Mesothelial cell of epicardium (in vitro differentiated cells): ENCODE results near the gene CCDC74A. TPM values are rescaled to one million over a fixed set of nuclear protein-coding genes. Genes with fewer than 3 reads are reported as not detected.
"Not testable (repeated sequence)": the region's sequence is repeated elsewhere in the genome, so short reads cannot be mapped to it uniquely, and the experiment has no call there.

Experiments
- DNase-seq, 2 experiments: peaks; one replicate each; pipeline ENCODE4 v3.0.0; 2021; ENCODE audit warnings: low spot score in 2 of 2; ENCODE audit not compliant: unreplicated experiment in 2 of 2
- H3K27ac Mint-ChIP-seq: 2 replicates; pipeline ENCODE4 v1.8.0; 2021; ENCODE audit warnings: mixed read lengths
- H3K27me3 Mint-ChIP-seq: 2 replicates; pipeline ENCODE4 v1.8.0; 2021; ENCODE audit warnings: low read depth, mixed read lengths
- H3K36me3 Mint-ChIP-seq: 2 replicates; pipeline ENCODE4 v1.8.0; 2021; ENCODE audit warnings: mixed read lengths
- H3K4me1 Mint-ChIP-seq: 2 replicates; pipeline ENCODE4 v1.8.0; 2021; ENCODE audit warnings: mixed read lengths
- H3K4me3 Mint-ChIP-seq: 2 replicates; pipeline ENCODE4 v1.8.0; 2021; ENCODE audit warnings: mild to moderate bottlenecking, moderate library complexity, mixed read lengths
- H3K9me3 Mint-ChIP-seq: 2 replicates; pipeline ENCODE4 v1.8.0; 2021; ENCODE audit warnings: mixed read lengths
- CTCF ChIP-seq: fragments of 200-600 bp; sonication (generic); IDR thresholded peaks from one replicate; pipeline ENCODE4 v1.5.0; 2021; ENCODE audit warnings: antibody characterized with exemption; ENCODE audit not compliant: unreplicated experiment
- total RNA-seq: library from RNA; stranded (reverse); gene quantifications from 3 replicates; pipeline ENCODE4 v1.2.1, GENCODE V29; 2021

CCDC74A gene
- total RNA-seq, 1 donor from 2014 or later = 9.6 TPM

GRCh38 chr2:131517106-131517831, 10.4 kb upstream of the CCDC74A start:
- no peaks in the 10 kb centered on the region for H3K9me3 Mint-ChIP-seq
- no peak overlapping the region for H3K27ac Mint-ChIP-seq
- H3K27me3 Mint-ChIP-seq = no peaks in the 10 kb centered on the region
- no peak for DNase-seq
- H3K36me3 Mint-ChIP-seq = peaks cover 5% of the 10 kb centered on the region
- H3K4me3 Mint-ChIP-seq = no peak overlapping the region
- TF ChIP-seq CTCF = no peak
- H3K4me1 Mint-ChIP-seq = no peaks in the 10 kb centered on the region

GRCh38 chr2:131517856-131518255, 9.8 kb upstream of the CCDC74A start:
- H3K4me3 Mint-ChIP-seq, H3K4me1 Mint-ChIP-seq, H3K9me3 Mint-ChIP-seq, H3K27me3 Mint-ChIP-seq, H3K27ac Mint-ChIP-seq, DNase-seq, H3K36me3 Mint-ChIP-seq: not testable (repeated sequence)

GRCh38 chr2:131518531-131518930, 9.2 kb upstream of the CCDC74A start:
- H3K4me1 Mint-ChIP-seq, H3K36me3 Mint-ChIP-seq, DNase-seq, H3K27me3 Mint-ChIP-seq, H3K4me3 Mint-ChIP-seq, H3K27ac Mint-ChIP-seq, H3K9me3 Mint-ChIP-seq: not testable (repeated sequence)

GRCh38 chr2:131519466-131519865, 8.2 kb upstream of the CCDC74A start:
- DNase-seq = no peak
- no peak overlapping the region for H3K27ac Mint-ChIP-seq
- H3K9me3 Mint-ChIP-seq = no peaks in the 10 kb centered on the region
- TF ChIP-seq CTCF = no peak
- no peaks in the 10 kb centered on the region for H3K4me1 Mint-ChIP-seq
- H3K4me3 Mint-ChIP-seq = no peak overlapping the region
- peaks cover 5% of the 10 kb centered on the region for H3K36me3 Mint-ChIP-seq
- no peaks in the 10 kb centered on the region for H3K27me3 Mint-ChIP-seq

- H3K27me3 Mint-ChIP-seq, H3K36me3 Mint-ChIP-seq, H3K4me3 Mint-ChIP-seq, H3K27ac Mint-ChIP-seq, DNase-seq, H3K9me3 Mint-ChIP-seq, H3K4me1 Mint-ChIP-seq: not testable (repeated sequence)
These were observed 7.7 kb upstream of the CCDC74A start for GRCh38 chr2:131519871-131520470.

- Mint-ChIP-seq H3K4me1 (no peaks in the 10 kb centered on the region), H3K36me3 (peaks cover 5% of the 10 kb centered on the region), H3K27me3 (no peaks in the 10 kb centered on the region), H3K4me3 (no peak overlapping the region), H3K27ac (no peak overlapping the region), H3K9me3 (no peaks in the 10 kb centered on the region)
- no peak for DNase-seq
- TF ChIP-seq CTCF = no peak
These were observed 7.2 kb upstream of the CCDC74A start for GRCh38 chr2:131520526-131520925.

- H3K9me3 Mint-ChIP-seq, H3K27me3 Mint-ChIP-seq, H3K36me3 Mint-ChIP-seq, H3K4me3 Mint-ChIP-seq, DNase-seq, H3K27ac Mint-ChIP-seq, H3K4me1 Mint-ChIP-seq: not testable (repeated sequence)
These were observed 6.2 kb upstream of the CCDC74A start for GRCh38 chr2:131521524-131521923.
